Renal pelvis (tissue), 4 donors: ENCODE measurements around the gene ATP8B1. TPM values are rescaled to one million over a fixed set of nuclear protein-coding genes. Genes with fewer than 3 reads are reported as not detected.
A peak's percentile ranks its signal among the peaks of the same experiment; 100 is the strongest.
"Not testable (repeated sequence)": the region's sequence is repeated elsewhere in the genome, so short reads cannot be mapped to it uniquely, and the experiment has no call there.

Source experiments
- DNase-seq: peaks from one replicate; pipeline ENCODE4 v3.0.0-alpha.2; 2013
- polyA plus RNA-seq, 3 donors: library from polyadenylated mRNA; unstranded; fragments of 120-200 nt; gene quantifications; one replicate each; pipeline ENCODE4 v1.2.1, GENCODE V29; 2013; ENCODE audit not compliant: insufficient read length in 3 of 3

Gene ATP8B1
- polyA plus RNA-seq, 3 donors: 23.5 to 33.0 (median 25.1) TPM

GRCh38 chr18:57727952-57728807, 74.9 kb downstream of the ATP8B1 start:
- DNase-seq: no peak

GRCh38 chr18:57719211-57719935, 83.7 kb downstream of the ATP8B1 start:
- not testable (repeated sequence) for DNase-seq

GRCh38 chr18:57716549-57716948, 86.6 kb downstream of the ATP8B1 start:
- no peak for DNase-seq

- no peak for DNase-seq
Measured at GRCh38 chr18:57715671-57716070, 87.4 kb downstream of the ATP8B1 start.

- DNase-seq: no peak
Measured at GRCh38 chr18:57715073-57715472, 88.0 kb downstream of the ATP8B1 start.

GRCh38 chr18:57710226-57710625, 92.9 kb downstream of the ATP8B1 start:
- no peak for DNase-seq

- DNase-seq: no peak
Measured at GRCh38 chr18:57709335-57709734, 93.8 kb downstream of the ATP8B1 start.

- DNase-seq: no peak
Measured at GRCh38 chr18:57708288-57708687, 94.8 kb downstream of the ATP8B1 start.

GRCh38 chr18:57705832-57706595, 97.1 kb downstream of the ATP8B1 start:
- peak; percentile 33 for DNase-seq

GRCh38 chr18:57705011-57705410, 98.1 kb downstream of the ATP8B1 start:
- DNase-seq: no peak

GRCh38 chr18:57698571-57699276, 104.4 kb downstream of the ATP8B1 start:
- DNase-seq: peak; percentile 40

- DNase-seq: peak; percentile 49
Measured at GRCh38 chr18:57697426-57697825, 105.7 kb downstream of the ATP8B1 start.

GRCh38 chr18:57696271-57696670, 106.8 kb downstream of the ATP8B1 start:
- no peak for DNase-seq

GRCh38 chr18:57691363-57691762, 111.8 kb downstream of the ATP8B1 start:
- no peak for DNase-seq

- no peak for DNase-seq
Measured at GRCh38 chr18:57687970-57688369, 115.1 kb downstream of the ATP8B1 start.

GRCh38 chr18:57683470-57683869, 119.6 kb downstream of the ATP8B1 start:
- no peak for DNase-seq

- no peak for DNase-seq
Measured at GRCh38 chr18:57677262-57678211, 125.6 kb downstream of the ATP8B1 start.

GRCh38 chr18:57674891-57675290, 128.2 kb downstream of the ATP8B1 start:
- DNase-seq: no peak

- no peak for DNase-seq
Measured at GRCh38 chr18:57670046-57670445, 133.1 kb downstream of the ATP8B1 start.

GRCh38 chr18:57668021-57668420, 135.1 kb downstream of the ATP8B1 start:
- DNase-seq: no peak
